ENCODE data around the gene CNTFR. TPM values are rescaled to one million over a fixed set of nuclear protein-coding genes. Genes with fewer than 3 reads are reported as not detected.

The CNTFR gene
- polyA plus RNA-seq, 1 donor, result 44.9 TPM

DNA sequence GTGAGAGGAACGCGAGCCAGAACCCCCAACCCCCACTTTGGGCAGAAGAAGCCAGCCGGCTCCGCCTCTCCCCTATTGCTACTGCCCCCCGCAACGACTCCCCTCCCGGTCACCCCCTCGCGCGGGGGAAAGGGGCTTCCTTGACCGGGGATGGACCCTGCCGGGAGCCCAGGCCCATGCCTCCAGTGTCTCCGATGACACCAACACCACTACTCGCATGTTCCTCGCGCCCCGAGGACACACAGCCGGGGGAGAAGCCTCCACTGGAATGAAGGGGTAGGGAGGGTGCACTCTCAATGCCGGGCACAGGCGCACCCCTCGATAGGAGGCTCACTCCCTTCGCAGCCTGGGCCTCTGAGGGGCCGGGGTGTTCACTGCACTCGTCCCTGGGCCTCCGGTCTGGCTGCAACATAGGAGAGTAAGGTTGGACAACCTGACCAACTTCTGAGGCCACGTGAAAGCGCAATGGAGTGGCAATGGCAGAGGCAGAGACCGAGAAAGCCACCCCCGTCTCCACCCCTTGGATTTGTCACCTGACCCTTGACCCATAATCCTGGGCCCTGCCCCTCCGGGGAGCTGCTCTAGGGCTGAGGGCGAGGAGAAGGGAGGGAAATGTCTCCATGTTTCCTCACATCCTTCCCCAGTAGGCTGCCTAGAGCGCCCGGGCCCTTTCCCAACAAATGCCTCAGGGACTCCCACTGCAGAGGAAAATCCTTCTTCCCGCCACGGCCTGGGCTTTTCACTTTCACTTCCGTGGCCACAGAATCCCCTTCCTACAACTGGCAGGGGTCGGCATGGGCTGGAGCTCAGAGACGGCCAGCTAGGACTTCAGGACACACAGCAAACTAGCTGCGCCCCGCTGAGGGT, 1.1 kb upstream of the CNTFR start:
- no peak for DNase-seq (ENCODE audit: low read depth)

DNA sequence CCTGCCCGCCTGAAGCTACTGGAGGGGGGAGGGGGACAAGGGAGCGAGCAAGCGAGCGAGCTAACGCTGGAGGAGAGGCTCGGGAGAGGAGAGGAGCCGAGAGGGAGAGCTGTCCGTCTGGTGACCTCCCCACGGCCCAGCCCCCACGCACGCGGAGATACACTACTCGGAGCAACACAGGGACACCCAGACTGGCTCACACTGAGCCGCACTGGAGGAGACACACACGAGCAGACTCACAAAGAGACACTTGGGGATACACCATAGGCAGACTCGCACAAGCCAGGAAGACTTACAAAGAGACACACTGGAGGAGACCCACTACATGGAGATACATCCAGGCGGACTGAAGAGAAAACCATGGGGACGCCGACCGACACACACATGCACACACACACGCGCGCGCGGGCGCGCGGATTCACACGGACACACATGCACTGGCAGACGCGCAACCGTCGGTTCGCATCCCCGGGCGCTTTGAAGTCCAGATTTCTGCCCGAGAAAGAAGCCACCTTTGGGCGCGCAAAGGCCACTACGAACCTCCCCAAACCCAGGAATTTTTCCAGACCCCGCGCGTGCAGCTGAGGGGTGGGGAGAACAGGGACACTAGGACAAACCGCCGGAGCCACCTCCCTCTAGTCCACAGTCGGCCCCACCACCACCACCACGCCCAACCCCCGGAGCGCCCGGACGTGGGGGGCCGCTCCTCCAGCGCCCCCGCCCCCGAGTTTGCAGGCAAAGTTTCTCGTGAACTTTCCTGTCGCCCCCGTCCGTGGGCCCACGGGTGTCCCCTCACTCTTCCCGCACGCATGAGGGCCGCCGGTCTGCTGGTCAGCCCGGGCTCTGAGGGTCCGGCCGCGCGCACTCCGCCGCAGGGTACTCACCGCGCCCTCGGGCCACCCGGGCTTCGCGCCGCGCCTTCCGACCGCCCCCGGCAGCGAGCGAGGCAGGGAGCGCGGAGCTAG, 571 bp downstream of the CNTFR start:
- DNase-seq (ENCODE audit: low read depth), result no peak

GRCh38 chr9:34587271-34587670, 2.3 kb downstream of the CNTFR start:
- no peak for DNase-seq (ENCODE audit: low read depth)

- no peak for DNase-seq (ENCODE audit: low read depth)
These were observed 3.4 kb downstream of the CNTFR start for GRCh38 chr9:34585946-34586669.

GRCh38 chr9:34584970-34585369, 4.6 kb downstream of the CNTFR start:
- no peak for DNase-seq (ENCODE audit: low read depth)

GRCh38 chr9:34582787-34583186, 6.7 kb downstream of the CNTFR start:
- DNase-seq (ENCODE audit: low read depth), result no peak

GRCh38 chr9:34581318-34581717, 8.2 kb downstream of the CNTFR start:
- no peak for DNase-seq (ENCODE audit: low read depth)

- no peak for DNase-seq (ENCODE audit: low read depth)
These were observed 9.2 kb downstream of the CNTFR start for GRCh38 chr9:34580358-34580757.

GRCh38 chr9:34579808-34580163, 9.7 kb downstream of the CNTFR start:
- DNase-seq (ENCODE audit: low read depth), result no peak

- no peak for DNase-seq (ENCODE audit: low read depth)
These were observed 10.3 kb downstream of the CNTFR start for GRCh38 chr9:34579104-34579807.

DNA sequence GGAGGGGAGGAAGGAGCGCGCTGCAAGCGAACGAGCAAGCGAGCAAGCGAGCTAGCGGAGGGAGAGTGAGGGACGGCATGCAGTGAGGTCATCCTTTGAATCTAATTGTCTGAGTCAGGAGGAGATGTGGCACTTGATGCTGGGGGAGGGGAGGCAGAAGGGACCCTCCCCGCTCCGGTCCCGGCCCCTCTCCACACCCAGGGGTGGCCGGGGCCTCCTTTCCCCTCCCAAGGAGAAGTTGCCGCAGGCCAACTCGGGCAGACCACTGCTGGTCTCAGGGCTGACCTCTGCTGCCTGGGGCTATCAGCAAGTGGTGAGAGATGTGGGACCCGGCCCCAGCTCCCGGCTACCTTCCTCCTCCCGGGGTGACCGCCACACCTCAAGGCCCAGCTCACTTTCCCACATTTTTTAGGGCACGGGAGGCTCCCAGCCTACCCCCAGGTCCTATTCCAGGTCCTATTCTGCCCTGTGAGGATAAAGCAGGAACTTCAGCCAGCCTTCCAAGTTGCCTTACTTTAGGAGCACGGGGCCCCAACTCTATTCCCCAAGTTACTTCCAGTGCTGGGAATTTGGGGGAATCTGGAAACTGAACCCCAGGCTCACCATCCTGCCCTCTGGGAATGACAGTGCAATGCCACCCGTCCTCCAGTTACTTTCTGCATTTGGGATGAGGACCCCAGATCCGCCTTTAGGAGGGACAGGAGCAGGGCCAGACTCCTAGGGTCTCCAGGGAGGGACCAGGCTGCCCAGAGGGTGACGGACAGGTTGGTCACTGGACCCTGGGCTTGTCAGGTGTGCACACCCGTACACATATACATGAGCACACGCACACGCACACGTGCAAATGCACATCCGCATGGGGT, 11.1 kb downstream of the CNTFR start:
- no peak for DNase-seq (ENCODE audit: low read depth)

DNA sequence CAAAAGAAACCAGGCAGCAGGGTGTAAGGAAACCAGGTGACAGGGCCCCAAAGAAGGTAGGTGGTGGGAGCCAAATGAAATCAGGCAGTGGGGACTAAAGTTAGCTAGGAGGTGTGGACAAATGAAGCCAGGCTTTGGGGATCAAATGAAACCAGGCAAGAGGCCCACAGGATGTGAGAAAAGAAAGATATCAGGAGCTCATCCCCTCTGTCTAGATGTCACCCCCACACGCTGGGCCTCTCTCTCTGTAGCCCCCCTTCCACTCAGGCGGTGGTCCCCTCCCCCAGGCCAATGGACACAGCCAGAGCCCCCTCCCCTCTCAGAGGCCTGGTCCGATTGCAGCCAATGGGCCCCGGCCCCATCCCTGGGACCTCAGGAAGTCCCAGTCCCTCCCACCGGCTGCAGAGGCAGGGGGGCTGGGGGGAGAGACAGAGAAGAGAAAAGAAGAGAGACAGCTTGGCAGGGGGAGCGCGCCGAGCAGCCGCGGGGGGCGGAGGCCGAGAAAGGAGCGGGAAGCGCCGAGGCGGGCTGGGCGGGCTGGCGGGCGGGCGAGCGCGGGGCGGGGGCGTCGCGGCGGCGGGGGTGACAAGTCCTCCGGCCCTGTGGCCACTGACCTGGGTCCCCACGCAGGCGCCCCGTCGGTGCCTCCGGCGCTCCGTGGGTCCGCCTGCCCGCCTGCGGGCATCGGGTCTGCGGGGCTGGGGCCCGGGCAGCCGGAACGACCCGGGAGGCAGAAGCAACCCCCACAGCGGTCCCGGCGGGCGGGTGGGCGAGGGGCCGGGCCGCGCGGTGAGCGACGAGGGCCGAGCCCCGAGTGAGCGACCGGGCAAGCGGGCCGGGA, 11.9 kb downstream of the CNTFR start:
- DNase-seq (ENCODE audit: low read depth), result no peak

GRCh38 chr9:34576597-34577399, 12.7 kb downstream of the CNTFR start:
- no peak for DNase-seq (ENCODE audit: low read depth)

- no peak for DNase-seq (ENCODE audit: low read depth)
These were observed 13.5 kb downstream of the CNTFR start for GRCh38 chr9:34575862-34576596.

DNA sequence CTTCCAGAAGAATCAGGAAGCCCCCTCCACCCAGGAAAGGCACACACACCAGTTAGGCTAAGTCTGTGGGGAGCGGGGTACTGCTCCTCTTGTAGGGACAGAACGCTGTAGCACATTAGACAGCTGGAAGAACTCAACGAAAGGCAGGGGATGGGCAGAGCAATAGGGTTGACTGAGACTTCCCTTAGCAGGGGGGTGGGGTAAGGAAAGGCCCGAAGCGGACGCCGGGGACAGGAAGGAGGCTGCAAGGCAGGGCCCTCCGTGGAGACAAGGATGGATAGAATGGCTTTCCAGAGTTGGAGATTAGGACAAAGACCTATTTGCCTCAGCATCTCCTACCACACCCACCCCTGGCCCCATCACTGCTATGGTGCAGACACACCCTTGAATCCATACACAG, 14.3 kb downstream of the CNTFR start:
- no peak for DNase-seq (ENCODE audit: low read depth)

DNA sequence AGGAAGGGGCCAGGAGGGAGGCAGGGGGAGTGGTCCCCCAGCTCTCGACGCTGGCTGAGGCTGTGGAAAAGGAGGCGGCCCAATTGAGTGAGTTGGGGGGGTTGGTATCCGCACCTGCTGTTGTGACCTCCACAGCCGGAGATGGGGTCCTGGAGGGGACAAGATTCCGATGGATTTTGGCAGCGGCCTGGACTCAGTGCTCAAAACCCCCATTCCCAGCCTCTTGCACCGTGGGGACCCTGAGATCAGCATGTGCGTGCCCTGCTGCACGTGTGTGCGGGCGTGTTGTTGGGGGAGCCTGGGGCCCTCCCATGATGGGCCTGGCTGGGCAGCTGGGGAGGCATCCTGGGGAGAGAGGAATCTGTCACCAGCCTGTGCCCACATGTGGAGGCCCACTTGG, 15.0 kb downstream of the CNTFR start:
- DNase-seq (ENCODE audit: low read depth), result no peak

DNA sequence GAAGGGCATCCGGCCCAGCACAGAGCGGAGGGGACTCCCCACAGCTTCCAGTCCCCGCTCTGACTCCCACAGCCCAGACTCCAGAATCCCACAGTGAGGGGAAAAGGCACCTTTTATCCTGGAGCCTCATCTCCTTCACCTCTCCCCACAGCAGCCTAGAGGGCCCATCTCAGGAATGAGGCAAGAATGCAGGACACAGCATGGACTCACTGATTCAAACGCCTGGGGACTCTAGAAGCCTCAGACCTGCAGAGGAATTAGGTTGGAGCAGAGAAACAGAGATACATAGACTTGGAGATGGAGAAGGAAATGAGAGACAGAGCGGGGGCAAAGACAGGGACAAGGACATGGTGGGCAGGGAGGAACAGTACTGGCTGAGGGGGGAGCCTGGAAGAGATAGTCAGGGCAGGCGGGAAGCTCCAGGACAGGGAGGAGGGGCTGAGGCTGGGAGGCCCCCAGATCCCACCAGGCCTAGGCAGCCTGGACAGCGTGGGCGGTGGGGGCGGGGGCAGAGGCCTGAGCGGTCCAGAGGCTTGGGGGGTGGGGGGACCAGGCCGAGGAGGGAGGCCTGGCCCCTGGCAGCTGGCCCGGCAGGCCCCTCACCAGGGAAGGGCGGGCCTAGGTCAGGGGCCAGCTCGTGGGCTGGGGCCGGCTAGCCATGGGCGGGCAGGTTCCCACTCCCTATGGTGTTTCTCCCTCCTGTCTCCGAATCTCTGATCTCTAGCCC, 15.8 kb downstream of the CNTFR start:
- DNase-seq (ENCODE audit: low read depth), result no peak
